Activated T-cell treated with anti-CD3 and anti-CD28 coated beads, Interleukin-2, amount 50 U/mL, for 72 hours (primary cell): ENCODE data around the gene DPH6. TPM values are rescaled to one million over a fixed set of nuclear protein-coding genes. Genes with fewer than 3 reads are reported as not detected.

ENCODE experiments used
- ATAC-seq, 2 donors: fragments of 150-1000 bp; cut with Tn5 transposase; replicated peaks in 1 of 2; 2 replicates each; pipeline ENCODE4 v1.10.0; 2021; ENCODE audit warnings: moderate library complexity in 2 of 2, mild to moderate bottlenecking in 1 of 2
- DNase-seq, 2 donors: peaks; one replicate each; pipeline ENCODE4 v3.0.0; 2021 to 2022; ENCODE audit warnings: mixed read lengths in 1 of 2
- H3K27ac Mint-ChIP-seq: one replicate; pipeline ENCODE4 v1.8.0; 2022; ENCODE audit warnings: mild to moderate bottlenecking, moderate library complexity, mixed read lengths
- H3K27me3 Mint-ChIP-seq: one replicate; pipeline ENCODE4 v1.8.0; 2022; ENCODE audit warnings: low read depth, mixed read lengths
- H3K36me3 Mint-ChIP-seq, 2 donors: one replicate each; pipeline ENCODE4 v1.8.0; 2022; ENCODE audit warnings: mixed read lengths in 2 of 2, mild to moderate bottlenecking in 1 of 2; ENCODE audit not compliant: insufficient read depth in 2 of 2
- H3K4me1 Mint-ChIP-seq: one replicate; pipeline ENCODE4 v1.8.0; 2022; ENCODE audit warnings: low read depth, mixed read lengths
- H3K4me3 Mint-ChIP-seq, 2 donors: one replicate each; pipeline ENCODE4 v1.8.0; 2022; ENCODE audit warnings: mild to moderate bottlenecking in 2 of 2, mixed read lengths in 2 of 2, moderate library complexity in 2 of 2
- H3K9me3 Mint-ChIP-seq, 2 donors: one replicate each; pipeline ENCODE4 v1.8.0; 2022; ENCODE audit warnings: mixed read lengths in 2 of 2
- total RNA-seq, 2 donors: library from RNA; stranded (reverse); gene quantifications; one replicate each; pipeline ENCODE4 v1.2.3, GENCODE V29; 2022

Gene DPH6
- total RNA-seq, 2 donors from 2014 or later: 8.8 to 10.5 TPM

GRCh38 chr15:35327789-35328188, 218.2 kb downstream of the DPH6 start:
- no peak overlapping the region for H3K4me3 Mint-ChIP-seq

GRCh38 chr15:35325374-35325941, 220.5 kb downstream of the DPH6 start:
- no peaks in the 10 kb centered on the region for H3K36me3 Mint-ChIP-seq
- no peak for DNase-seq
- no peaks in the 10 kb centered on the region for H3K4me1 Mint-ChIP-seq
- H3K9me3 Mint-ChIP-seq: no peaks in the 10 kb centered on the region
- no peak overlapping the region for H3K4me3 Mint-ChIP-seq
- no peak overlapping the region for H3K27ac Mint-ChIP-seq
- ATAC-seq: no peak
- H3K27me3 Mint-ChIP-seq: no peaks in the 10 kb centered on the region

More at GRCh38 chr15:35327789-35328188, 218.2 kb downstream of the DPH6 start:
- no peaks in the 10 kb centered on the region for H3K27me3 Mint-ChIP-seq
- H3K9me3 Mint-ChIP-seq: no peaks in the 10 kb centered on the region
- ATAC-seq: no peak
- H3K27ac Mint-ChIP-seq: no peak overlapping the region
- no peaks in the 10 kb centered on the region for H3K4me1 Mint-ChIP-seq
- H3K36me3 Mint-ChIP-seq: no peaks in the 10 kb centered on the region
- DNase-seq: no peak

GRCh38 chr15:35323141-35323540, 222.8 kb downstream of the DPH6 start:
- H3K27ac Mint-ChIP-seq: no peak overlapping the region
- ATAC-seq (no peak), DNase-seq (no peak)
- no peaks in the 10 kb centered on the region for H3K27me3 Mint-ChIP-seq
- no peaks in the 10 kb centered on the region for H3K36me3 Mint-ChIP-seq
- no peaks in the 10 kb centered on the region for H3K9me3 Mint-ChIP-seq
- H3K4me1 Mint-ChIP-seq: no peaks in the 10 kb centered on the region
- H3K4me3 Mint-ChIP-seq: no peak overlapping the region

DNA sequence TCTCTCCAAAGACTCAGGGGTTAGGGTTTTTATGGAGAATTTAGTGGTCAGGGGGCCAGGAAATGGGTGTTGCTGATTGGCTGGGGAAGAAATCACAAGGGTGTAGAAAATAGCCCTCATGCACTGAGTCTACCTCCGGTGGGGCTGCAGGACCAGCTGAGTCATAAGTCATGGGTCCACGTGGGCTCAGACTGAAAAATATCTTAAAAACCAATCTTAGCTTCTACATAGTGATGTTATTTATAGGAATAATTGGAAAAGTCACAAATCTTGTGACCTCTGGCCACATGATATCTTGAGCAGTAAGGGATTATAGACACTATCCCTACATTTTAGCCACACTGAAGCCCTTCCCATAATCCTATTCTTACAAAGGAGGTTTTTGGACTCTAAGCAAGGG, 224.0 kb downstream of the DPH6 start:
- H3K9me3 Mint-ChIP-seq: no peaks in the 10 kb centered on the region
- H3K4me1 Mint-ChIP-seq: no peaks in the 10 kb centered on the region
- ATAC-seq (no peak), DNase-seq (no peak)
- H3K27ac Mint-ChIP-seq: no peak overlapping the region
- H3K4me3 Mint-ChIP-seq: no peak overlapping the region
- H3K27me3 Mint-ChIP-seq: no peaks in the 10 kb centered on the region
- no peaks in the 10 kb centered on the region for H3K36me3 Mint-ChIP-seq

DNA sequence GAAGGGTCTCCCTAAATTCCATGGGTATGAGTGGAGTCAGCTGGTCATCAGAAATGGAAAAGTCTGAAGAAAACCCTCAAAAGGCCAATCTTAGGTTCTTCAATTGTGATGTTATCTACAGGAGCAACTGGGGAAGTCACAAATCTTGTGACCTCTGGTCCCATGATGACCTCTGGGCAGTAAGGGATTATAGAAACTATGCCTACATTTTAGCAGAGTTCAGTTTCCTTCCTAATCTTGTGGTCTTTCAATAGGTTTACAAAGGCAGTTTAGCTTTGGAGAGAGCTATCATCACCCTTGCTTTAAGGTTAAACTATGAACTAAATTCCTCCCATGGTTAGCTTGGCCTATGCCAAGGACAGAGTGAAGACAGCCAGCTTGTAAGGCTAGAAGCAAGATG, 225.1 kb downstream of the DPH6 start:
- H3K36me3 Mint-ChIP-seq: no peaks in the 10 kb centered on the region

More for the DNA sequence above, 225.1 kb downstream of the DPH6 start:
- H3K4me3 Mint-ChIP-seq: no peak overlapping the region
- DNase-seq (no peak), ATAC-seq (no peak)
- H3K9me3 Mint-ChIP-seq: peaks cover 0 to 3% of the 10 kb centered on the region in 2 donors
- H3K27ac Mint-ChIP-seq: no peak overlapping the region
- no peaks in the 10 kb centered on the region for H3K4me1 Mint-ChIP-seq
- no peaks in the 10 kb centered on the region for H3K27me3 Mint-ChIP-seq
